Left cardiac atrium (tissue), 4 donors: Measurements from ENCODE around the gene MAP7D1. TPM values are rescaled to one million over a fixed set of nuclear protein-coding genes. Genes with fewer than 3 reads are reported as not detected.
A peak's percentile ranks its signal among the peaks of the same experiment; 100 is the strongest.
"Not testable (repeated sequence)": the region's sequence is repeated elsewhere in the genome, so short reads cannot be mapped to it uniquely, and the experiment has no call there.

Experiments used
- ATAC-seq, 2 donors: fragments of 200-7000 bp; cut with Tn5 transposase; one replicate each; pipeline ENCODE4 v1.9.1; 2020; ENCODE audit warnings: mild to moderate bottlenecking in 2 of 2, moderate library complexity in 2 of 2
- DNase-seq: peaks from one replicate; pipeline ENCODE4 v3.0.0-alpha.2; 2020
- intact Hi-C, 2 donors: fragments of 100-400 bp; cut with DNase I; formaldehyde crosslinking; loops; one replicate each; pipeline versions ENCODE4 v1.14.1 to v1.15.1; 2022 to 2023
- total RNA-seq, 2 donors: library from RNA; stranded (reverse); fragmentation: NEBNext Ultra II Directional; extraction: Animal tissue kit (Norgen Biotek cat#: 25700); gene quantifications; one replicate each; pipeline ENCODE4 v1.2.1, GENCODE V29; 2021
- donor health status: DM: no; HTN: yes; CAD: no.
- donor health status: DM: no; HTN: yes; CAD: no; lungs with severe emphysema.
- donor health status: DM: yes; HTN: yes; CAD: no.
- donor health status: Dilated cardiomyopathy.

The MAP7D1 gene
- total RNA-seq, 2 donors from 2014 or later: 251 to 270 TPM

DNA sequence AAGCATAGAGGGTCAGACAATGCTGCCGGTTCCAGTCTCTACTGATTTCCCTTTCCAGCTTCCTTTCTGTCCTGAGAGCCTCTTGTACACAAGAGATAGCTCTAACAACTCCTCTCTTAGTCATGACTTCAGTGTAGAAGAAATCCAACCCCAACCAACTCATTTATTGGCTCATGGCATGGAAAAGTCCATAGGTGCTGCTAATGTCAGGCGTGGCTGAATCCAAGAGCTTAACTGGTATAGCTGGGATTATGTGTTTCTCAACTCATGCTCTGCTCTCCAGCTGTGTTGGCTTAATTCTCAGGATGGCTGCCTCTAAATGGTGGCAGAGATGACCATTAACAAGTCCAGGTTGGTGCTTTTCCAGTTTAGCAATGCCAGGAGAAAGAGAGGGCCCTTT is 55.9 kb downstream of the MAP7D1 start:
- intact Hi-C loops: no loop called here
- ATAC-seq (no peak), DNase-seq (no peak)

DNA sequence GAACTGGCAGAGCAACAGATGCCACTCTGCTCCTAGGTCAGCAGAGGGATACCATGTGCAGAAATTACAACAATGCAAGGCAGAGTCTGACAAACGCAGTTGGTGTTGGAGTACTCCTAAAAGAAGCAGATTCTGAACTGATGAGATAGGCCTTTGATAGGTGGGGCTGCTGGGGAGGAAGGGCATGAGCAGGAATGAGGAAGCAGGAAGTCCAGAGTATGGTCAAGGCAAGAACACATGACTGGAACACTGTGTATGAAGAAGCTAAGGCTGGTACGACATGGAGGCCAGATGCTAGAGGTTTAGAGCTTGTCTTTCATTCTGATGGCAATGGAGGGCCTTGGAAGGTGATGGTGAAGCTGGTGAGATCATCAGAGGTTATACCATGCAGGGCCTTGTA is 56.8 kb downstream of the MAP7D1 start:
- DNase-seq (no peak), ATAC-seq (no peak)
- intact Hi-C loops: no loop called here

DNA sequence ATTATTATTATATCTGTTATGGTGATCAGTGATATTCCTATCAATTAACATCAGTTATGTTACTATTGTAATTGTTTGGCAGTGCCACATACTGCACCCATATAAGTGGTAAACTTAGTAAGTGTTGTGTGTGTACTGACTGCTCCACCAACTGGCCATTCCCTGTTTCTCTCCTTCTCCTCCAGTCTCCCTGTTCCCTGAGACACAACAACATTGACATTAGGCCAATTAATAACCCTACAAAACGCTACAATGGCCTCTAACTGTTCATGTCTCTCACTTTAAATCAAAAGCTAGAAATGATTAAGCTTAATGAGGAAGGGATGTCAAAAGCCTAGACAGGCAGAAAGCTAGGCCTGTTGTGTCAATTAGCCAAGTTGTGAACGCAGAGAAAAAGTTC is 61.7 kb downstream of the MAP7D1 start:
- ATAC-seq (peak; percentile 65 to 81), DNase-seq (no peak)
- intact Hi-C loops: no loop called here

DNA sequence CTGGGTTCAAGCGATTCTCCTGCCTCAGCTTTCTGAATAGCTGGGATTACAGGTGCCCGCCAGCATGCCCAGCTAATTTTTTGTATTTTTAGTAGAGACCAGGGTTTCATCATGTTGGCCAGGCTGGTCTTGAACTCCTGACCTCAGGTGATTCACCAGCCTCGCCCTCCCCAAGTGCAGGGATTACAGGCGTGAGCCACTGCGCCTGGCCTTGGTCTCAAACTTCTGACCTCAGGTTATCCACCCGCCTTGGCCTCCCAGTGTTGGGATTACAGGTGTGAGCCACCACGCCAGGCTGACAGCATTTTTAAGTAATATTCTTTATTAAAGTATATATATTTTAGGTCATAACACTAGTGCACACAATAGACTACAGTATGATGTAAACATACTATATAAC is 65.9 kb downstream of the MAP7D1 start:
- ATAC-seq, DNase-seq: not testable (repeated sequence)
- intact Hi-C loops: loop anchor here (5.0 to 10.0 kb wide), 2 partner anchors 63 to 70 kb away; no protein-coding TSS in a partner anchor

DNA sequence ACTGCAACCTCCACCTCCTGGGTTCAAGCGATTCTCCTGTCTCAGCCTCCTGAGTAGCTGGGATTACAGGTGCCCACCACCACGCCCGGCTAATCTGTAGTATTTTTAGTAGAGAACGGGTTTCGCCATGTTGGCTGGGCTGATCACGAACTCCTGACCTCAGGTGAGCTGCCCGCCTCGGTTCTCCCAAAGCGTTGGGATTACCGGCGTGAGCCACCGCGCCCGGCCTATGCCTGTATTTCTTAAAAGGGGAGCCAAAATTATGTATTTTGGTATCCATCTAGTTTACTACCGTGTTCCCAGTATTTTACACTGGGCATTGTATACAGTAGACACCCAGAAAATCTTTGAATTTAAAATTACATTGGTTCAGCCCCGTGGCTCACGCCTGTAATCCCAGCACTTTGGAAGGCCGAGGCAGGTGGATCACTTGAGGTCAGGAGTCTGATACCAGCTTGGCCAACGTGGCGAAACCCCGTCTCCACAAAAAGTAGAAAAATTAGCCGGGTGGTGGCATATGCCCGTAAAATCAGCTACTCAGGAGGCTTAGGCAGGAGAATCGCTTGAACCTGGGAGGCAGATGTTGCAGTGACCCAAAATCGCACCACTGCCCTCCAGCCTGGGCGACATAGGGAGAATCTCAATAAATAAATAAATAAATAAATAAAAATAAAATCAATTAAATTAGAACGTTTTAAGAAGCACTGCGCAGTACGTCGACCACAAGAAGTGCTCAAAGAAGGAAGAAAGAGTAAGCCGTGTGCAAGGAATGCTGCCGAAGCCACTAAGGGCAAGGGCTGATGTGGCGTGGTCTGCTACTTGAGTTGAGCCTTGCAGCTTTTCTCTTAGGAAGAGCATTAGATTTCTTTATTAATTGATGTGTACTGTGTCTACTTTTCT is 66.8 kb downstream of the MAP7D1 start:
- ATAC-seq (no peak), DNase-seq (no peak)
- intact Hi-C loops: loop anchor here (5.0 to 10.0 kb wide), 2 partner anchors 62 to 70 kb away; no protein-coding TSS in a partner anchor

DNA sequence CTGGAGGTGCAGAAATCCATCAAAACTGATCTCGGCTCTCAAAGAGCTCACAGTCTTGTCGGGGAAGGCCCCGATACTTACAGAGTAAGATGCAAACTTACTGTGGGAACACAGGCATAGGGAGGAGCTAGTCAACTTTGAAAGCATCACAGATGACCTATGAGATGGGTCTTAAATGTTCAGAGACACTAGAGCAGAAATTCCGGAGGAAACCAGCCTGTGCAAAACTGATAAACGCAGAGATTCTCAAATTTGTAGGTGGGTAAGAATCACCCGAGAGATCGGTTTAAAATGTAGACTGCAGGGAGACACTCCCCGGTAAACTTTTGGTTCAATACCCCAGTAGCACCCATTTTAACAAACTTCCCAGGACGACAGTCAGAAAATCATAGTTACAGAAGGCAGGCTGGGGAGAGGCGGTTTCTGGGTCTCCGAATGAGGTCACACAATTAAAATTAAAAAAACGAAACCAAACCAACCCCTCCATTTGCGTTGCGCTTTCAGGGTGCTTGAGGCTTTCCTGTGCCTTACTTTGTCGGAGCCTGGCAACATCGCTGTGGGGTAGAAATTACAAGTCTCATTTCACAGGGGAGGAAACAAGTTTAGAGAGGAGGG is 67.5 kb downstream of the MAP7D1 start:
- peak in 1 of 2 donors; percentile 22 for ATAC-seq
- intact Hi-C loops: loop anchor here (5.0 to 10.0 kb wide), 2 partner anchors 61 to 71 kb away; no protein-coding TSS in a partner anchor
- DNase-seq: no peak

DNA sequence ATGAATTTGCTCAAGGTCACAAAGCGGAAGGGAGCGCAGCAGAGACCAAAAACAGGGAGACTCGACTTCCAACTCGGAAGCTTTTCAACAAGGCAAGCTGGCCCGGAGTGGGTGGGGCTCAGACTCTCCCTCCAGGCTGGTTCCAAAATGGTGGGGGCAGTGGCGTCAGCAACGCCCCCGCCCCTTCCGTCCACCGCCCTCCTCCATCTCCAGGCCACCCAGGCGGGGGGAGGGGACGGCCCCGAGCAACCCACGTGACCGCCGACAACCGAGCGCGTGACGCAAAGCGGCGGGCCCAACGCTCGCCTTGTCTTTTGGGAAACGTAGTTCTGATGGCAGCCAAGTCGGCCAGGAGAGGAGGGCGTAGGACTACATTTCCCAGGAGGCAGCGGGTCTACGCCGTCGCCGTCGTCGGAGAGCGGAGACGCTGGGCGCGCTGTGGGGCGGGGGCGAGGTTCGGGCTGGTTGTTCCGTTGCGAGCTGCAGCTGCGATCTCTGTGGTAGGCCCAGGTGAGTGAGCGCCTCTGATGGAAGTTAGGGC is 68.1 kb downstream of the MAP7D1 start, which contains the start of gene THRAP3:
Gene THRAP3 (plus strand): TSS at position 448 of the 541 bp plus-strand sequence. CDS start 58,121 bp downstream, outside the sequence.
- ATAC-seq (peak; percentile 96 to 98), DNase-seq (peak; percentile 100)

DNA sequence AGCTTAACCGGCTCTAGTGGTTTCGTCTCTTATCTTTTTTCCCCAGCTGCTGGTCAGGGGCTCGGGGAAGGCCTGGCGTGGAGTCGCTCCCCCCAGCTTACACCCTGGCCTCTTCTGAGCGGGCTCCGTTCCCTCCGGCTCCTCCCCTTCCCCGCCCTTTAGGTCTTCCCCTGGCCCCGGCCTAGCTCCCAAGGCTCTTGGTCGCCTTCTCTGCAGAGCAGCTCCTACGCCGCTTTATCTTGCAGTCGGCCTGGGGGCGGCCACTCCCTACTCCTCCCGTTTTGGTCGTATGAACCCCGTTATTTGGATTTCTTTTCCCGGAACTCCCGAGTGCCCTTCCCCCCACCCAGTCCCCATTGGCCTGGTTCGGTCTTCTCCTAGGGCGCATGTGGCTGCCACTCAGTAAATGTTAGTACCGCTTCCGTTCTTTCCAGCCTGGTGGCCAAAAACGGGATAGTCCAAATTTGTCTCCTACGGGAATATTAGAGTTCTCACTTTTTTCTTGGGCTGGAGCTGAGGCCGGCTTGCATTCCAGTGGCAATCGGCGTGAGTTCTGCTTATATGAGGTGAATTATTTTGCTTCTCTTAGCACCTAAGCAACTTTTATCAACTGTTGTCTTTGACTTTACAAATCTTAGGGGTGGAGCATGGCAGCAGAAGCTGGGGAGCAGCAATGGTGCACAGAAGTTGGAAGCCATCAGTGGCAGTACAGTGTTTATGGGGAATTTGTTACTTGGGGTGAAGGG is 68.8 kb downstream of the MAP7D1 start:
- ATAC-seq (peak; percentile 65 to 84), DNase-seq (peak; percentile 86)
- intact Hi-C loops: loop anchor here (5.0 to 10.0 kb wide), 3 partner anchors 38 to 72 kb away; no protein-coding TSS in a partner anchor

More for the DNA sequence above, 68.1 kb downstream of the MAP7D1 start, which contains the start of gene THRAP3:
- intact Hi-C loops: loop anchor here (5.0 to 10.0 kb wide), 2 partner anchors 61 to 72 kb away; no protein-coding TSS in a partner anchor

DNA sequence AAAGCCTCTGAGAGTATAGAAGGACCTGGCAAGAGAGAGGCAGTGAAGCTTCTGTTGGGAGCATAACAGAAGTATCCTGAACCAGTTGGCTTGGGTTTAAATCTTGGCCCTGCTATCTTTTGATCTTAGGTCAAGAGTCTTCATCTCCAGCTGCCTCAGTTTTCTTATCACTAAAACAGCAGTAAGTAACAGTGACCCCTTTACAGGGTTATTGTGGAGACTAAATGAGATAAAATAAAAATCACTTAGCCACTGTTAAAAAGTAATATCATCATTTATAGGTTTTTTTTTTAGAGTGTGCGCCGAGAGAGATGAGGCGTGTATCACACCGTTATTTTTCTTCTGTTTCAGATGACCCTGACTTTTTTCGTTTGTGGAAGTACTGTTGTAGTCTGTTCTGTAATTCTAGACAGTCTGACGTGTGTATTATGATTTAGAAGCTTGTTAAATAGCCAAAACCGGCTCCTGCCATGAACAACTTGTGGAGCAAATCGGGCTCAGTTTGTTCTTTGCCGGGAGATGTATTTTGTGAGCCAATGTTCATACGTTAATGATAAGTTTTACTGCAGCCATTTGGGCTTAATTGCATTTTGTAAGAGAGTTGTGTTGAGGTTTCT is 69.4 kb downstream of the MAP7D1 start:
- intact Hi-C loops: loop anchor here (5.0 to 10.0 kb wide), 2 partner anchors 37 to 59 kb away; no protein-coding TSS in a partner anchor
- ATAC-seq: no peak
- DNase-seq: no peak

DNA sequence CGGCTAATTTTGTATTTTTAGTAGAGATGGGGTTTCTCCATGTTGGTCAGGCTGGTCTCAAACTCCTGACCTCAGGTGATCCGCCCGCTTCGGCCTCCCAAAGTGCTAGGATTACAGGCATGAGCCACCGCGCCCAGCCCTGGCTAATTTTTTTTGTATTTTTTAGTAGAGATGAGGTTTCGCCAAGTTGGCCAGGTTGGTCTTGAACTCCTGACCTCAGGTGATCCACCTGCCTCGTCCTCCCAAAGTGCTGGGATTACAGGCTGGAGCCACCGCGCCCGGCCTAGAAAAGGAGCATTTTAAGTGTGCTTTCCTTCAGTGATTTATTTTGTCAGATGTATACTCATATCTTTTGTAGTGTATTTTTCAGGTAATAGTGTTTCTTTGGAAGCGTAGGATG is 74.3 kb downstream of the MAP7D1 start:
- DNase-seq, intact Hi-C loops, ATAC-seq: not testable (repeated sequence)

Other genes with a start within 250 kb of the MAP7D1 start
- 10 to 100 TPM; 16.1 to 23.1 TPM for gene AGO3, start 225.1 kb upstream of the MAP7D1 start, total RNA-seq
- under 1 TPM in 1 of 2 donors, not detected in 1; 0.27 TPM for gene TEKT2, start 72.1 kb upstream of the MAP7D1 start, total RNA-seq
- gene ADPRS, start 67.3 kb upstream of the MAP7D1 start, total RNA-seq: 10 to 100 TPM; 15.4 to 17.6 TPM
- 1 to 10 TPM; 3.8 to 4.2 TPM for gene COL8A2, start 30.9 kb upstream of the MAP7D1 start, total RNA-seq
- 10 to 100 TPM; 53.3 to 64.2 TPM for gene TRAPPC3, start 6.7 kb upstream of the MAP7D1 start, total RNA-seq
- 10 to 100 TPM; 55.9 to 77.0 TPM for gene THRAP3, start 68.3 kb downstream of the MAP7D1 start, total RNA-seq
- gene SH3D21, start 150.2 kb downstream of the MAP7D1 start, total RNA-seq: 1 to 10 TPM; 2.5 to 3.0 TPM
- 10 to 100 TPM; 15.6 to 16.7 TPM for gene EVA1B, start 167.5 kb downstream of the MAP7D1 start, total RNA-seq
- 10 to 100 TPM; 69.2 to 77.8 TPM for gene STK40, start 229.8 kb downstream of the MAP7D1 start, total RNA-seq
- gene LSM10, start 241.7 kb downstream of the MAP7D1 start, total RNA-seq: 10 to 100 TPM; 59.2 to 63.9 TPM